SIG-M5 treated with dmso at 0.1 percent for 504 hours (cell line): ENCODE measurements around the gene VCL.
"Not testable (repeated sequence)": the region's sequence is repeated elsewhere in the genome, so short reads cannot be mapped to it uniquely, and the experiment has no call there.

Experiments
- DNase-seq: peaks from one replicate; lab custom pipeline; 2025; ENCODE audit not compliant: unreplicated experiment; lab: John Stamatoyannopoulos, UW

Gene VCL

GRCh38 chr10:73997787-73998622 is at the start of gene VCL:
TSS of gene VCL (plus strand) at chr10:73998116. CDS start at chr10:73998208, 92 bp downstream.
- DNase-seq, result peak; percentile 90

DNA sequence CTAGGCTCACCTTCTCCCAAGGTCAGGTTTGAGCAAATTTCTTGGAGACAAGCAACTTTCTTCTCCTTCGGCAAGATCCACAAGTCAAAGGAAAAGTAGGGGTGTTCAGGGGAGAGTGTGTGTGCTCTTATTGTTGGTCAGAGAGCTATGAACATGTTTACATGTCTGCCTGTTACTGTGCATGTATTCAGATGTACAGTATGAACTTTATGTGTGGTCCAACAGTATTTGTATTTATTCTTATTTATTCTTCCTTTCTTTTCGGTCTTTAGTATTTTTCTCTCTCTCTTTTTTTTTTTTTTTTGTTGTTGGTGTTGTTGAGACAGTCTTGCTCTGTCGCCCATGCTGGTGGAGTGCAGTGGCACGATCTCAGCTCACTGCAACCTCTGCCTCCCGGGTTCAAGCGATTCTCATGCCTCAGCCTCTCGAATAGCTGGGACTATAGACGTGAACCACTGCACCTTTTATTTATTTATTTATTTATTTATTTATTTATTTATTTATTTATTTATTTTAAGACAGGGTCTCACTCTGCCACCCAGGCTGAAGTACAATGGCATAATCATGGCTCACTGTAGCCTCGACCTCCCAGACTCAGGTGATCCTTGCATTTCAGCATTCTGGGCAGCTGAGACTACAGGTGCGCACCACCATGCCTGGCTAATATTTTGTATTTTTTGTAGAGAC is 48.8 kb upstream of the VCL start:
- no peak for DNase-seq

- DNase-seq, result no peak
Observed at GRCh38 chr10:73950155-73950948, 47.6 kb upstream of the VCL start.

GRCh38 chr10:73953665-73954064 is 44.3 kb upstream of the VCL start:
- DNase-seq, result peak; percentile 55

DNA sequence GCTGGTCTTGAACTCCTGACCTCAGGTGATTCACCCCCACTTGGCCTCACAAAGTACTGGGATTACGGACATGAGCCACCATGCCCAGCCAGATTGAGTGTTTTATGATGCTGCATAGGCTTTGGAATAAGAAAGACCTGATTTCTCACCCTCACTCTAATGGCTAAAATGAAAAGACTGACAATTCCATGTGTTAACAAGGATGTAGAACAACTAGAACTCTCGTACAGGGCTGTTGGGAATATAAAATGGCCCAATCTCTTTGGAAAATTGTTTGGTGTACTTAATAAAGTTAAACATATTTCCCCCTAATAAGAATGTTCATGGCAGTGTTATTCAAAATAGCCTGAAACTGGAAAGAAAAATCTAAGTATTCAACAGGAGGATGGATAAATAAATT is 43.2 kb upstream of the VCL start:
- no peak for DNase-seq

DNA sequence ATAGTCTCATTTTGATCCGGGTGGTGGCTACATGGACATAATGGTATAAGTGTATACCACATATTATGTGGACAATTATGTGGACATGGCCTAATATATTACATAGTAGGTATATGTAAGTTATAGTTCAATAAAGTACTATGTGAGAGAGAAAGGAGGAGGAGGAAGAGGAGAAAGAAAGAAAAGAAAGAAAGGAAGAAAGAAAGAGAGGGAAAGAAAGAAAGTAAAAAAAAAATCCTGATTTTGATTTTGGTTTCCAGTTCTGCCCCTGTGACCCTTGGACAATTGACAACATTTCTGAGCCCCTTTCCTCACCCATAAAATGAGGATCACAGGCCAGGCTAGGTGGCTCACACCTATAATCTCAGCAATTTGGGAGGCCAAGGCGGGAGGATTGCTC is 42.2 kb upstream of the VCL start:
- no peak for DNase-seq

- peak; percentile 89 for DNase-seq
Observed at GRCh38 chr10:73956476-73957359, 41.2 kb upstream of the VCL start.

- peak; percentile 6 for DNase-seq
Observed at GRCh38 chr10:73959484-73960243, 38.3 kb upstream of the VCL start.

DNA sequence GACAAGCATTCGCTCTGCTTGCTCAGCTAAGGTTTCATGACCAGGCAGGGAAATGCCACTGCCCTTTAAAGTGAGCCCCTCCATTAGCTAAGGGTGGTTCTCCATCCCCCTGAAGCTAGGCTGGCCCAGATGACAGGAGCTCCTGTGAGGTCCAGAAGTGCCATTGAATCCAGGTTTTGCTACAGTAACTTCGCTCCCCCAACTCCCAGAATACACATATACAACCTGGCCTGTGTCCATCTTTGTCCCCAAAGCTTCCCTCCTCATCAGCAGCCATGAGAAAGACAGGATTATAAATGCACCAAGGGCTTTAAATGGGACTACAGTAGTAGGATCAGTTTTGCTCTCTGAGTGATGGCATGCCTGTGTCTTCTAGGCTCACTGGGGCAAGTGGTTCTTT is 35.5 kb upstream of the VCL start:
- no peak for DNase-seq

- not testable (repeated sequence) for DNase-seq
Observed at GRCh38 chr10:73963533-73963932, 34.4 kb upstream of the VCL start.

DNA sequence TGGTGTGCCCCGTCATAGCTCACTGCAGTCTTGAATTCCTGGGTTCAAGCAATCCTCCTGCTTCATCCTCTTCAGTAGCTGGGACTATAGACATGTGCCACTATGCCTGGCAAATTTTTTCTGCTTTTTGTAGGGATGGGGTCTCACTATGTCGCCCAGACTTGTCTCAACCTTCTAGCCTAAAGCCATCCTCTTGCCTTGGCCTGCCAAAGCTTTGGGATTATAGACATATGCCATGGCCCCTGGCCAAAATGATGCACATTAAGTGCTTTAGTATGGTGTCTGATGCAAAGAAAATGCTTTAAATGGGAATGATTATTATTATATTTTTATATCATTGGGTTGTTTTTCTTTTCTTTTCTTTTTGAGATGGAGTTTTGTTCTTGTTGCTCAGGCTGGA is 33.2 kb upstream of the VCL start:
- no peak for DNase-seq

DNA sequence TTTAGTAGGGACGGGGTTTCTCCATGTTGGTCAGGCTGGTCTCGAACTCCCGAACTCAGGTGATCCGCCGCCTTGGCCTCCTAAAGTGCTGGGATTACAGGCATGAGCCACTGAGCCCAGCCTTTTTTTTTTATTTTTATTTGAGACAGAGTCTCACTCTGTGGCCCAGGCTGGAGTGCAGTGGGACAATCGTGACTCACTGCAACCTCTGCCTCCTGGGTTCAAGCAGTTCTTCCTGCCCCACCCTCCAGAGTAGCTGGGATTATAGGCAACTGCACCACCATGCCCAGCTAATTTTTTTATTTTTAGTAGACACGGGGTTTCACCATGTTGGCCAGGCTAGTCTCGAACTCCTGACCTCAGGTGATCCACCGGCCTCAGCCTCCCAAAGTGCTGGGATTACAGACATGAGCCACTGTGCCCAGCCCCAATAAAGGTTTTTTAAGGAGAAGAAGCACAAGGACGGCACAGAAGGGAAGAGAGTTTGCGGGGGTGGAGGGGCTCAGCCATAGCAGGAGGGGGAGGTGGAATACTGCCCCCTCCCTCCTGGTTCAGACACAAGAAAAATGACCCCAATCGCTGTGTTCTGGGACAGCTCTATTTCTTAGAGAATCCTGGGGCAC is 32.5 kb upstream of the VCL start:
- DNase-seq, result not testable (repeated sequence)

GRCh38 chr10:73965890-73966768 is 31.8 kb upstream of the VCL start:
- DNase-seq, result no peak

- no peak for DNase-seq
Observed at GRCh38 chr10:73967022-73967429, 30.9 kb upstream of the VCL start.

DNA sequence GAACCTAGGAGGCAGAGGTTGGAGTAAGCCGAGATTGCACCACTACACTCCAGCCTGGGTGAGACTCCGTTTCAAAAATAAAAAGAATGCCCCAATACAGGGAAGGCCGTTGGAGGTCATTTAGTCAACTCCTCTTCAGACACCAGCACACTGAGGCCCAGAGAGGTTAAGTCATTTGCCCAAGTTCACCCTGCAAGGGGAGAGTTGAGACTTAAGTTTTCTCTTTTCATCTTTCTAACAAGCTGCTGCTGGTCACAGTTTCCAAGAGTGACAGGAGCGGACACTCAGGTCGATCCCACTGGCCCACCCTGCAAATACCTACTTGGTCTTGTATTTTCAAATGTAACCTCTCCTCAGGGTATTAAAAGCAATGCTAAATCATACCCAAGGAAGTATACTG is 30.4 kb upstream of the VCL start:
- DNase-seq, result no peak

- no peak for DNase-seq
Observed at GRCh38 chr10:73968098-73968521, 29.8 kb upstream of the VCL start.

DNA sequence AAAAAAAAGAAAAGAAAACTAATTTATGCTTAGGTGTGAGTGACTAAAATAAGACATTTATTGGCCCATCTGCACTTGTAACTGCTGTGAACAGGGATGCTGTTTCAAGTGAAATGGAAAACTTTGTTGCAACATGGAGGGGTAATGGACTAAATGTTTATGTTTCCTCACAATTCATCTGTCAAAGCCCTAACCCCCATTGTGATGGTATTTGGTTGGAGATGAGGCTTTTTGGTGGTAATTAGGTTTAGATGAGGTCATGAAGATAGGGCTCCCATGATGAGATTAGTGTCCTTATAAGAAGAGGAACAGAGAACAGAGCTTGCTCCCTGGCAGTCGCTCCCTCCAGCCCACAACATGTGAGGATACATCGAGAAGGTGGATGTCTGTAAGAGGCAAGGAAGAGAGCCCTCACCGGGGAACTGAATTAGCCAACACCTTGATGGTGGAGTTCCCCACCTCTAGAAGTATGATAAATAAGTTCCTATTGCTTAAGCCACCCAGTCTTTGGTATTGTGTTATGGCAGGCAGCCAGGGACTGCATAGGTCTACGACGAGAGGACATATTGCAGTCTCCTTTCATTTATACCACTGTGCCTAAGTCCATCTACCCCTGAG is 28.6 kb upstream of the VCL start:
- peak; percentile 4 for DNase-seq

DNA sequence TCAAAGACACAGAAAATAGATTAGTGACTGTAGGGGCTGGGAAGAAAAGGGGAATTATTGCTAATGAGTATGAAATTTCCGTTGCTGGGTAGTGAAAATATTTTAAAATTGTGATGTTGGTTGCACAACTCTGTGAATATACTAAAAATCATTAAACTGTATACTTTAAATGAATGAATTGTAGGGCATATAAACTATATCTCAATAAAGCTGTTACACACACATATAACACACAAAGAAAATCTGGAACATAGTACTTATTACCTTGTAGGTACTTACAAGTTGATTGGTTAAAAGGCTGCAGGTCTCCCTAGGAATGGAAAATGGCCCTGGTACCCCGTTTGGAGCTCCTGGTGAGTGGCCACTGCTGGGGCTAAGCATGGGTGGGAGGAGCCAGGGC is 27.1 kb upstream of the VCL start:
- no peak for DNase-seq
